Endothelial cell of umbilical vein (primary cell): Measurements from ENCODE around the gene GAK. TPM values are rescaled to one million over a fixed set of nuclear protein-coding genes. Genes with fewer than 3 reads are reported as not detected.

ENCODE experiments used
- BruUV-seq: library from RNA; stranded (reverse); fragments of 400-500 nt; replicated peaks from 2 replicates; lab custom pipeline; 2021; lab: Mats Ljungman, UMichigan
- CTCF ChIA-PET: fragments of 300-600, 350-600 bp; sonication (Branson Sonifier 250); formaldehyde crosslinking; loops from one replicate; lab custom pipeline; 2021; ENCODE audit warnings: antibody characterized with exemption, inconsistent platforms; lab: Charles Lee
- POLR2A ChIA-PET: fragments of 300-600, 350-600 bp; sonication (Branson Sonifier 250); formaldehyde crosslinking; loops from one replicate; lab custom pipeline; 2021; ENCODE audit warnings: antibody characterized with exemption, inconsistent platforms; lab: Charles Lee
- DNase-seq: peaks from one replicate; pipeline ENCODE4 v3.0.0-alpha.2; 2011; ENCODE audit warnings: low read depth, low spot score
- FAIRE-seq: peaks from 2 replicates; lab custom pipeline; 2011; peaks lifted over from hg19 to GRCh38; lab: Jason Lieb, UNC
- H2AFZ ChIP-seq: 2 replicates; pipeline ENCODE4 v1.6.0; 2012; ENCODE audit warnings: low read depth, low read length, control low read depth, inconsistent platforms
- H3K27ac ChIP-seq: 2 replicates; pipeline ENCODE4 v1.5.1; 2011; ENCODE audit warnings: low read depth, mild to moderate bottlenecking, control low read depth, low read length, moderate library complexity; ENCODE audit not compliant: insufficient read depth
- H3K27me3 ChIP-seq, 2 experiments: 2 replicates each; pipeline versions ENCODE4 v1.6.0 to v1.6.1; 2011; ENCODE audit warnings: low read length in 2 of 2, mixed read lengths in 1 of 2; ENCODE audit not compliant: control insufficient read depth in 2 of 2, insufficient read depth in 2 of 2
- H3K36me3 ChIP-seq, 2 experiments: 2 replicates in 1 of 2; 3 replicates in 1 of 2; pipeline ENCODE4 v1.5.1; 2011; ENCODE audit warnings: low read length in 2 of 2, mild to moderate bottlenecking in 1 of 2, moderate library complexity in 1 of 2; ENCODE audit not compliant: control insufficient read depth in 2 of 2, insufficient read depth in 2 of 2; ENCODE audit errors: extremely low read depth in 1 of 2
- H3K4me1 ChIP-seq: 3 replicates; pipeline ENCODE4 v1.5.1; 2011; ENCODE audit warnings: mild to moderate bottlenecking, low read length; ENCODE audit not compliant: control insufficient read depth, insufficient read depth; ENCODE audit errors: extremely low read depth
- H3K4me2 ChIP-seq: 2 replicates; pipeline ENCODE4 v1.6.1; 2011; ENCODE audit warnings: low read length, control low read depth, mixed read lengths; ENCODE audit not compliant: insufficient read depth
- H3K4me3 ChIP-seq, 3 experiments: fragments of 200-600 bp in 1 of 3; sonication (generic), shearing (Covaris generic) in 1 of 3; replicated peaks in 1 of 3; 2 replicates each; pipeline ENCODE4 v1.5.1; 2011 to 2016; ENCODE audit warnings: control low read depth in 3 of 3, low read length in 3 of 3, mild to moderate bottlenecking in 2 of 3, inconsistent platforms in 1 of 3, low read depth in 1 of 3, moderate library complexity in 1 of 3; ENCODE audit not compliant: insufficient read depth in 1 of 3
- H3K79me2 ChIP-seq: 2 replicates; pipeline ENCODE4 v1.6.0; 2012; ENCODE audit warnings: low read length, inconsistent platforms; ENCODE audit not compliant: control insufficient read depth, insufficient read depth
- H3K9ac ChIP-seq: replicated peaks from 2 replicates; pipeline ENCODE3; 2011; ENCODE audit warnings: low read length, control low read depth; ENCODE audit not compliant: insufficient read depth; ENCODE audit errors: extremely low read depth
- H3K9me1 ChIP-seq: replicated peaks from 3 replicates; pipeline ENCODE4 v1.6.0; 2011; ENCODE audit warnings: mild to moderate bottlenecking, low read length; ENCODE audit not compliant: control insufficient read depth, insufficient read depth; ENCODE audit errors: extremely low read depth
- H3K9me3 ChIP-seq: replicated peaks from 2 replicates; pipeline ENCODE4 v1.5.1; 2012; ENCODE audit warnings: low read length, inconsistent platforms; ENCODE audit not compliant: control insufficient read depth, insufficient read depth
- H4K20me1 ChIP-seq: replicated peaks from 2 replicates; pipeline ENCODE3; 2011; ENCODE audit warnings: mild to moderate bottlenecking, low read length; ENCODE audit not compliant: control insufficient read depth, insufficient read depth; ENCODE audit errors: extremely low read depth
- EZH2 ChIP-seq: IDR thresholded peaks from 2 replicates; pipeline ENCODE4 v1.6.1; 2012; ENCODE audit warnings: borderline replicate concordance, low read depth, mild to moderate bottlenecking, moderate library complexity, low read length, inconsistent platforms; ENCODE audit not compliant: severe bottlenecking
- FOS ChIP-seq: IDR thresholded peaks from 2 replicates; pipeline ENCODE4 v1.6.1; 2011; ENCODE audit warnings: mild to moderate bottlenecking, low read length, moderate library complexity, borderline replicate concordance; ENCODE audit not compliant: insufficient read depth
- GATA2 ChIP-seq: IDR thresholded peaks from 2 replicates; pipeline ENCODE4 v1.7.0; 2011; ENCODE audit warnings: low read depth, mild to moderate bottlenecking, moderate library complexity, mixed read lengths, low read length; ENCODE audit not compliant: insufficient read length, insufficient read depth
- JUN ChIP-seq: IDR thresholded peaks from 2 replicates; pipeline ENCODE4 v1.6.1; 2011; ENCODE audit warnings: borderline replicate concordance, low read depth; ENCODE audit not compliant: insufficient read length, insufficient read depth
- MYC ChIP-seq: IDR thresholded peaks from one replicate; pipeline ENCODE4 v1.6.1; 2011; ENCODE audit warnings: mild to moderate bottlenecking, low read depth, low read length
- POLR2A ChIP-seq: IDR thresholded peaks from 2 replicates; pipeline ENCODE4 v1.6.1; 2012; ENCODE audit warnings: low read depth, mild to moderate bottlenecking, control low read depth, low read length
- POLR2AphosphoS5 ChIP-seq: IDR thresholded peaks from 2 replicates; pipeline ENCODE4 v1.6.1; 2012; ENCODE audit warnings: low read depth, mild to moderate bottlenecking, control low read depth, low read length, moderate library complexity; ENCODE audit not compliant: insufficient read depth
- dilution Hi-C: fragments of 300-500 bp; cut with MboI; formaldehyde crosslinking; loops from one replicate; pipeline ENCODE4 v1.15.0; 2019; ENCODE audit warnings: low sequenced_read_pairs; ENCODE audit not compliant: extremely low pct_ligation_motif_present
- intact Hi-C: fragments of 100-400 bp; cut with micrococcal nuclease; formaldehyde crosslinking; loops from one replicate; pipeline ENCODE4 v1.10.0; 2022
- polyA plus RNA-seq, 4 experiments: library from polyadenylated mRNA; depleted of rRNA in 3 of 4; stranded (reverse) in 3 of 4; unstranded in 1 of 4; fragments of >200 nt; gene quantifications; 2 replicates each; pipeline versions ENCODE4 v1.2.1 to v1.2.3, GENCODE V29; 2011 to 2012; ENCODE audit warnings: missing spikeins in 1 of 4
- total RNA-seq: library from RNA; stranded (reverse); gene quantifications from 2 replicates; pipeline ENCODE4 v1.2.3, GENCODE V29; 2021
- TF ChIP-seq, protein P1 (sequence below): IDR thresholded peaks from 2 replicates; pipeline ENCODE4 v1.6.1; 2011; ENCODE audit not compliant: insufficient read depth, insufficient read length
- TF ChIP-seq, protein P2 (sequence below), 2 donors: IDR thresholded peaks; 1 replicate in 1 of 2; 2 replicates in 1 of 2; pipeline ENCODE4 v1.5.1; 2011; ENCODE audit warnings: low read length in 2 of 2, mild to moderate bottlenecking in 2 of 2, moderate library complexity in 2 of 2, control low read depth in 1 of 2, inconsistent platforms in 1 of 2, low read depth in 1 of 2; ENCODE audit not compliant: insufficient read depth in 1 of 2; ENCODE audit errors: extremely low read depth in 1 of 2

Gene GAK
- total and polyA plus RNA-seq, 2 donors (not counting 3 experiments of a cell fraction or from before 2014, with no cell fraction given): 49.6 to 109 TPM

DNA sequence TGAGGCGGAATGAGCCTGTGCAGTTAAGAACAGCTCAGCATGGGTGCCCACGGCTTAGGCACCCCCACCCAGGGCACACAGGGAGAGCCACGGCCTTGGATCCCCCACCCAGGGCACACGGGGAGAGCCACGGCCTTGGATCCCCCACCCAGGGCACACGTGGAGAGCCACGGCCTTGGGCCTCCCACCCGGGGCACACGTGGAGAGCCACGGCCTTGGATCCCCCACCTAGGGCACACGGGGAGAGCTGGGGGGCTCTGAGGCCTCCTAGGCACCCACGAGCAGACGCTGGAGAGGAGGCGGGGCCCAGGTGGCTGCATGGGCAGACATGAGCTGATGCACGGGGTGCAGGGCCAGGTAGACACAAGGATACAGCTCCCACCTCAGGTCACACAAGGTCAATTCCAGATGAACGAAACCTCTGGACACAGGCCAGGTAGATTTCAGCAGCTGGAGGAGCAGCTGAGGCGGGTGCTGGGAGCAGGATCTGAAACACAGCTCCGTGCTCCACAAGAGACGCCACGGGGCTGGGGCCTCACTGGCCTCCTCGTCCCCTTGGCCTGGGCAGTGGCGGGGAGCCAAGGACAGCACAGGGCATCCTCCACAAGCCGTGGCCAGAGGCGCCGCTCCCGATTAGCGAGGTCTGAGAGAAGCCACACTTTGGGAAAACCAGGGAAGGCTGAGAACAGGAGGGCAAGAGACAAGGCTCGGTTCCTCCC, 30.8 kb downstream of the GAK start:
- BruUV-seq: no TSS peak
- H3K4me3 ChIP-seq: no peak overlapping the region
- H4K20me1 ChIP-seq: no peaks in the 10 kb centered on the region
- TF ChIP-seq POLR2A (no peak), POLR2AphosphoS5 (no peak), FOS (no peak)
- TF ChIP-seq, protein P1, sequence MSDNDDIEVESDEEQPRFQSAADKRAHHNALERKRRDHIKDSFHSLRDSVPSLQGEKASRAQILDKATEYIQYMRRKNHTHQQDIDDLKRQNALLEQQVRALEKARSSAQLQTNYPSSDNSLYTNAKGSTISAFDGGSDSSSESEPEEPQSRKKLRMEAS: no peak
- no peaks in the 10 kb centered on the region for H3K9me1 ChIP-seq
- no peaks in the 10 kb centered on the region for H3K4me1 ChIP-seq
- ChIA-PET CTCF (interaction anchor here (0.6 to 0.7 kb wide), 2 partner anchors 9 to 105 kb away, joined by 3 read pairs; no protein-coding TSS in a partner anchor), POLR2A (no interaction called here)
- no peak overlapping the region for H2AFZ ChIP-seq
- H3K79me2 ChIP-seq: peaks cover 7% of the 10 kb centered on the region
- no peaks in the 10 kb centered on the region for H3K9me3 ChIP-seq
- dilution Hi-C loops: no loop called here
- FAIRE-seq: no peak
- H3K9ac ChIP-seq: no peak overlapping the region
- no peaks in the 10 kb centered on the region for H3K27me3 ChIP-seq
- peaks cover 0 to 22% of the 10 kb centered on the region in 2 experiments for H3K36me3 ChIP-seq
- DNase-seq: no peak
- intact Hi-C loops: no loop called here
- no peak overlapping the region for H3K4me2 ChIP-seq
- no peak overlapping the region for H3K27ac ChIP-seq

DNA sequence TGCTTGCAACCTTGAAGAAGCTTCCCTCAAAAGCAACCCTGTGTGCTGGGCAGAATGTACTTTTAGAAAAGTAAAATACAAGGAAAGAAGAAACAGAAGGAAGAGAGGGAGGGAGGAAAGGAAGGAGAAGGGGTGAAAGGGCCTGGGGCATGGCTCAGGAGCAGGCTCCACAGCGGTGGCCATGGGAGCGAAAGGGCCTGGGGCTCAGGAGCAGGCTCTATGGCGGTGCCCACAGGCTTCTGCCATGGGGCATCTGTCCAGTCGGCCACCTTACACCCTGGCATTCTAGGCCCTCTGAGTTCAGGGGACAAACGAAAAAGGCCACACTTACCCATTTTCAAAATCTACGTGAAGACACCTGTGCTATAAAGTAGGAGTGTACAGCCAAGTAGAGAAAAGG, 31.4 kb downstream of the GAK start:
- dilution Hi-C loops: no loop called here
- Histone ChIP-seq H3K36me3 (peaks cover 0 to 22% of the 10 kb centered on the region in 2 experiments), H3K9me1 (no peaks in the 10 kb centered on the region), H3K9ac (no peak overlapping the region), H3K79me2 (peaks cover under 1% of the 10 kb centered on the region), H3K4me1 (no peaks in the 10 kb centered on the region), H3K9me3 (no peaks in the 10 kb centered on the region), H3K27me3 (no peaks in the 10 kb centered on the region), H2AFZ (no peak overlapping the region), H4K20me1 (no peaks in the 10 kb centered on the region), H3K27ac (no peak overlapping the region), H3K4me2 (no peak overlapping the region), H3K4me3 (no peak overlapping the region)
- TF ChIP-seq JUN (no peak), EZH2 (no peak), GATA2 (no peak), POLR2A (no peak), MYC (no peak), FOS (no peak), POLR2AphosphoS5 (no peak)
- TF ChIP-seq, protein P2, sequence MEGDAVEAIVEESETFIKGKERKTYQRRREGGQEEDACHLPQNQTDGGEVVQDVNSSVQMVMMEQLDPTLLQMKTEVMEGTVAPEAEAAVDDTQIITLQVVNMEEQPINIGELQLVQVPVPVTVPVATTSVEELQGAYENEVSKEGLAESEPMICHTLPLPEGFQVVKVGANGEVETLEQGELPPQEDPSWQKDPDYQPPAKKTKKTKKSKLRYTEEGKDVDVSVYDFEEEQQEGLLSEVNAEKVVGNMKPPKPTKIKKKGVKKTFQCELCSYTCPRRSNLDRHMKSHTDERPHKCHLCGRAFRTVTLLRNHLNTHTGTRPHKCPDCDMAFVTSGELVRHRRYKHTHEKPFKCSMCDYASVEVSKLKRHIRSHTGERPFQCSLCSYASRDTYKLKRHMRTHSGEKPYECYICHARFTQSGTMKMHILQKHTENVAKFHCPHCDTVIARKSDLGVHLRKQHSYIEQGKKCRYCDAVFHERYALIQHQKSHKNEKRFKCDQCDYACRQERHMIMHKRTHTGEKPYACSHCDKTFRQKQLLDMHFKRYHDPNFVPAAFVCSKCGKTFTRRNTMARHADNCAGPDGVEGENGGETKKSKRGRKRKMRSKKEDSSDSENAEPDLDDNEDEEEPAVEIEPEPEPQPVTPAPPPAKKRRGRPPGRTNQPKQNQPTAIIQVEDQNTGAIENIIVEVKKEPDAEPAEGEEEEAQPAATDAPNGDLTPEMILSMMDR (IDR thresholded peaks at IDR 0.05; ENCODE audit: extremely low read depth in 1 of 2, insufficient read depth in 1 of 2, low read depth in 1 of 2, low read length in 2 of 2): no peak
- TF ChIP-seq, protein P1: no peak
- POLR2A ChIA-PET: no interaction called here
- CTCF ChIA-PET: no interaction called here
- intact Hi-C loops: no loop called here
- DNase-seq (no peak), FAIRE-seq (no peak)
- BruUV-seq: no TSS peak
